Activated T-cell treated with anti-CD3 and anti-CD28 coated beads, Interleukin-2, amount 50 U/mL, for 24 hours (primary cell): ENCODE data around the gene ZFAND6.
"Not testable (repeated sequence)": the region's sequence is repeated elsewhere in the genome, so short reads cannot be mapped to it uniquely, and the experiment has no call there.

Experiments
- DNase-seq: peaks from one replicate; pipeline ENCODE4 v3.0.0-alpha.2; 2020
- H3K27ac Mint-ChIP-seq: 2 replicates; pipeline ENCODE4 v1.8.0; 2020; ENCODE audit warnings: mild to moderate bottlenecking, mixed read lengths
- H3K27me3 Mint-ChIP-seq: 2 replicates; pipeline ENCODE4 v1.8.0; 2020; ENCODE audit warnings: mixed read lengths
- H3K36me3 Mint-ChIP-seq: 2 replicates; pipeline ENCODE4 v1.8.0; 2020; ENCODE audit warnings: low read depth, mixed read lengths
- H3K4me1 Mint-ChIP-seq: 2 replicates; pipeline ENCODE4 v1.8.0; 2020; ENCODE audit warnings: low read depth, mixed read lengths
- H3K4me3 Mint-ChIP-seq: 2 replicates; pipeline ENCODE4 v1.8.0; 2020; ENCODE audit warnings: mild to moderate bottlenecking, moderate library complexity, mixed read lengths
- H3K9me3 Mint-ChIP-seq: 2 replicates; pipeline ENCODE4 v1.8.0; 2020; ENCODE audit warnings: mixed read lengths

ZFAND6 gene

DNA sequence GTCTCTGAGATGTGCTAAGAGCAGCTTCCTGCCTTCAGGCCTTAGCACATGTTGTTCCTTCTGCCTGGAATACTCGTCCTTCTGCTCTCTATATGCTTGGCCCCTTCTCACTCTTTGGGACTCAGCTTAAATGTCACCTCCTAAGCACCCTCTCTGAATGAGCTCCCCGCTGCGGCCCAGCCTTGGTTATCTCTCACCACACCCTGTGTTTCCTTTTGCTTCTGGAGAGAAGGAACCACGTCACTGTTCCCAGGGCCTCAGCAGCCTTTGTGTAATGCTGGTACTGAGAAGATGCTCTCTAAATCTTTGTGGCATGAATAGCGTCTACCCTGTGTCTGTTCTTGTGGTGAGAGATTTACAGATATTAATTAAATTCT is 95.5 kb downstream of the ZFAND6 start:
- peak overlapping the region; percentile 11 for H3K4me3 Mint-ChIP-seq
- peaks cover 24% of the 10 kb centered on the region for H3K36me3 Mint-ChIP-seq
- peaks cover 39% of the 10 kb centered on the region for H3K4me1 Mint-ChIP-seq
- H3K9me3 Mint-ChIP-seq, result no peaks in the 10 kb centered on the region
- H3K27me3 Mint-ChIP-seq, result no peaks in the 10 kb centered on the region
- peak overlapping the region; percentile 53 for H3K27ac Mint-ChIP-seq
- DNase-seq, result no peak

GRCh38 chr15:80155378-80156175 is 96.1 kb downstream of the ZFAND6 start:
- peak overlapping the region; percentile 20 for H3K27ac Mint-ChIP-seq
- not testable (repeated sequence) for H3K4me3 Mint-ChIP-seq, H3K27me3 Mint-ChIP-seq, DNase-seq, H3K9me3 Mint-ChIP-seq
- H3K4me1 Mint-ChIP-seq, result peaks cover 45% of the 10 kb centered on the region
- peaks cover 30% of the 10 kb centered on the region for H3K36me3 Mint-ChIP-seq

GRCh38 chr15:80156176-80156720 is 96.8 kb downstream of the ZFAND6 start:
- H3K4me3 Mint-ChIP-seq, result no peak overlapping the region
- H3K9me3 Mint-ChIP-seq, result no peaks in the 10 kb centered on the region
- H3K27ac Mint-ChIP-seq, result no peak overlapping the region
- no peaks in the 10 kb centered on the region for H3K27me3 Mint-ChIP-seq
- DNase-seq, result no peak
- H3K4me1 Mint-ChIP-seq, result peaks cover 52% of the 10 kb centered on the region
- peaks cover 37% of the 10 kb centered on the region for H3K36me3 Mint-ChIP-seq

GRCh38 chr15:80157215-80157614 is 97.7 kb downstream of the ZFAND6 start:
- peaks cover 47% of the 10 kb centered on the region for H3K36me3 Mint-ChIP-seq
- no peaks in the 10 kb centered on the region for H3K9me3 Mint-ChIP-seq
- peaks cover 48% of the 10 kb centered on the region for H3K4me1 Mint-ChIP-seq
- H3K4me3 Mint-ChIP-seq, result no peak overlapping the region
- H3K27me3 Mint-ChIP-seq, result no peaks in the 10 kb centered on the region
- no peak for DNase-seq
- no peak overlapping the region for H3K27ac Mint-ChIP-seq

- H3K27me3 Mint-ChIP-seq, result no peaks in the 10 kb centered on the region
- no peaks in the 10 kb centered on the region for H3K9me3 Mint-ChIP-seq
- DNase-seq, result no peak
- no peak overlapping the region for H3K27ac Mint-ChIP-seq
- H3K36me3 Mint-ChIP-seq, result peaks cover 62% of the 10 kb centered on the region
- peaks cover 36% of the 10 kb centered on the region for H3K4me1 Mint-ChIP-seq
- H3K4me3 Mint-ChIP-seq, result no peak overlapping the region
These were observed 99.8 kb downstream of the ZFAND6 start for GRCh38 chr15:80159301-80159700.

DNA sequence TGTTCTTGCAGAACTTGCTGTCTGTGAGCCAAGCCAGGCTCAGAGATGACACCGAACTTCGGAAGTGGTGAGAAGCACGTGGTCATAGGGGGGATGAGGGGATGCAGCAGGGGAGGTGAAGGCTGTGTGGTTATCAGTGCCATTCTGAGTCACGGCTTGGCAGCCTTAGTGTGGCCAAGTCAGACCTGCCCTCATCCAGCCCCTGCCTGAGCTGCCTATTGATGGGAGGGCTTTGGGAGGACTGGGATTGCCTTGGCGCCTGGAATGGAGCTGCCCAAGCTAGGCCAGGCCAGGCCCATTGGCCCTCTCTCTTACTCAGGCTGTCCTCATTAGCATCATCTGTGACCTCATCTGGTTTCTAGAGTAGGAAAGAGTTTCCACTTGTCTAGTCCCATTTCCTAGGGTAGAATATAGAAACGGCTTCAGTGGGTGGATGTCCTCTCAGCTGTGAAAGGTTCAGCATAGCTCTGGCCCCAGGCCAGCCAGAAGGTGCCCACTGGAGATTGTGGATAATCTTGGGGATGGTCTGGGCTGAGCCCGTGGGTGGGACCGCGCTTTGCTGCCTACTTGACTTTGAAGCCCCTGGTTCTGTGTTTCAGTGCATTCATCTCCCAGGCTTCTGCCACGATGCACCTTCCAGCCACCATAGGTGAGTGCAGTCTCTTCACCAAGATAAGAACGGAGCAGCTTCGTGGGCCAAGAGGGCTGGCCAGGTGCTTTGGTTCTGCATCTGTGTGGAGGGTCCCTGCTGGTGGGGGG is 100.5 kb downstream of the ZFAND6 start:
- Mint-ChIP-seq H3K27me3 (no peaks in the 10 kb centered on the region), H3K27ac (peak overlapping the region; percentile 85), H3K9me3 (no peaks in the 10 kb centered on the region), H3K36me3 (peaks cover 64% of the 10 kb centered on the region), H3K4me3 (no peak overlapping the region), H3K4me1 (peaks cover 30% of the 10 kb centered on the region)
- DNase-seq, result no peak

- Mint-ChIP-seq H3K27ac (peak overlapping the region; percentile 85), H3K36me3 (peaks cover 63% of the 10 kb centered on the region), H3K27me3 (no peaks in the 10 kb centered on the region), H3K9me3 (no peaks in the 10 kb centered on the region), H3K4me3 (no peak overlapping the region), H3K4me1 (peaks cover 24% of the 10 kb centered on the region)
- peak; percentile 49 for DNase-seq
These were observed 101.2 kb downstream of the ZFAND6 start for GRCh38 chr15:80160570-80161156.

DNA sequence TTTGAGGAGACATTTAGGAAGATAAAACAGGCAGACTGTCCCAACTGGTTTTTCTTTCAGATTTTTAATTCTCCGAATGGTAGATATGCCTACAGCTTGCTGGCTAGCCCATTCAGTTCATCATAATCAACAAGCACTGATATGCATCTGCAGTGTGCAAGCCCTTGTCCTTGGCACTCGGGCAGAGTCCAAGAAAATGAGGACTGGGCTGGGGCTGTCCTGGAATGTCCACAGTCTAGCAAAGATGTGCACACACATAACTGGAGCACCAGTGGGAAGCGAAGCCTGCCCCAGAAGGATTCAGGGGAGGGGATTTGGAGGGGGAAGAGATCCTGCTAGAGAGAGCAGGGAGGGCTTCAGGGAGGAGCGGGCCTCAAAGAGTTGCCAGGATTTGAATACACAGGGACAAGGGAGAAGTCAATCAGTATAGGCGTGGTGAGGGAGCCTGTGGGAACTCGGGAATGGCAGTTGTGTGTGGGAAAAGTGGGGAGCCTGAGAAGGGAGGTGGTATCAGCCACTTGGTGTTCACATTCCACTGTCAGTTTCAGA is 102.1 kb downstream of the ZFAND6 start:
- no peak for DNase-seq
- no peak overlapping the region for H3K4me3 Mint-ChIP-seq
- peaks cover 23% of the 10 kb centered on the region for H3K4me1 Mint-ChIP-seq
- no peak overlapping the region for H3K27ac Mint-ChIP-seq
- no peaks in the 10 kb centered on the region for H3K9me3 Mint-ChIP-seq
- H3K36me3 Mint-ChIP-seq, result peaks cover 63% of the 10 kb centered on the region
- no peaks in the 10 kb centered on the region for H3K27me3 Mint-ChIP-seq

DNA sequence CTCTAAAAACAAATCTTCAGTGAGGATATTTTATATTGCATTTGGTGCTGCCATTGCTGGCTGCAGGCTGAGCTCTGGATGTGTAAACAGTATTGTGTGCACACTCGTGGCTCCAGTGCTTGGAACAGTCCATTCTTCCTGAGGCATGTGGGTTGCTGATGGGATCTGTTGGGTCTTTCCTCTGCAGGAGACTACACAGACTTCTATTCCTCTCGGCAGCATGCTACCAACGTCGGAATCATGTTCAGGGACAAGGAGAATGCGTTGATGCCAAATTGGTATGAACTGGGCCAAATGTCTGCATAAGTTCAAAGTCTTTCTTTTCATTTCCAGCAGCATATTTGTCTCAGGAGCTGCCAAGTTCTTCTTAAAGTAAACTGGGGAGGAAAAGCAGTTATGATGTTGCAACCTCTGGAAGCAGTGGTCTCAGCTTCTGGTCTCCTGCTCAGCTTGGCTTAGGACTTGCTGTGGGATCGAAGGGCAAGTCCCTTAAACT is 102.6 kb downstream of the ZFAND6 start:
- Mint-ChIP-seq H3K9me3 (no peaks in the 10 kb centered on the region), H3K4me3 (no peak overlapping the region), H3K27ac (no peak overlapping the region), H3K27me3 (no peaks in the 10 kb centered on the region), H3K36me3 (peaks cover 63% of the 10 kb centered on the region), H3K4me1 (peaks cover 23% of the 10 kb centered on the region)
- no peak for DNase-seq

GRCh38 chr15:80163217-80163616 is 103.7 kb downstream of the ZFAND6 start:
- Mint-ChIP-seq H3K36me3 (peaks cover 68% of the 10 kb centered on the region), H3K4me1 (peaks cover 23% of the 10 kb centered on the region), H3K27ac (no peak overlapping the region), H3K27me3 (no peaks in the 10 kb centered on the region), H3K4me3 (no peak overlapping the region), H3K9me3 (no peaks in the 10 kb centered on the region)
- DNase-seq, result no peak

- peaks cover 69% of the 10 kb centered on the region for H3K36me3 Mint-ChIP-seq
- H3K27ac Mint-ChIP-seq, result no peak overlapping the region
- H3K4me3 Mint-ChIP-seq, result no peak overlapping the region
These were observed 104.4 kb downstream of the ZFAND6 start for GRCh38 chr15:80163897-80164296.

GRCh38 chr15:80167936-80168335 is 108.5 kb downstream of the ZFAND6 start:
- Mint-ChIP-seq H3K27me3 (no peaks in the 10 kb centered on the region), H3K36me3 (peaks cover 53% of the 10 kb centered on the region), H3K4me3 (no peak overlapping the region), H3K4me1 (no peaks in the 10 kb centered on the region), H3K27ac (no peak overlapping the region), H3K9me3 (no peaks in the 10 kb centered on the region)
- DNase-seq, result no peak

More at GRCh38 chr15:80163897-80164296, 104.4 kb downstream of the ZFAND6 start:
- H3K9me3 Mint-ChIP-seq, result no peaks in the 10 kb centered on the region
- DNase-seq, result no peak
- no peaks in the 10 kb centered on the region for H3K27me3 Mint-ChIP-seq
- H3K4me1 Mint-ChIP-seq, result peaks cover 23% of the 10 kb centered on the region

DNA sequence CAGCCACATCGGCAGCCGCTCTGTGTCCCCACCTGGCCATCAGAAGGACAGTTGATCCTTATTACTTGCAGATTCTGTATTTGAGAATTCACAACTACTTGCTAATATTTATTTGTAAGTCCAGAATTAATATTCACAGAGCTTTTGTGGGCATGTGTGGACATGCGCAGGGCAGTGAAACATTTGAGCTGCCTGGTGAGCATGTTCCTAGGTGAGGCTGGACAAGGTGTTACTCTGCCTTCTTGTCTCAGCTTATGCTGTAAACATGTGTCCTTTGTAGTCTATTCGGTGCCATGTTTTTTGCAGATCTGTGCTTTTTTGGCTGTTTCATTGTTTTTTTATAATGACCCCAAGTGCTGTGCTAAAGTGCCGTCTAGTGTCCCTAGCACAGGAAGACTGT is 108.9 kb downstream of the ZFAND6 start:
- peaks cover 51% of the 10 kb centered on the region for H3K36me3 Mint-ChIP-seq
- no peaks in the 10 kb centered on the region for H3K27me3 Mint-ChIP-seq
- H3K9me3 Mint-ChIP-seq, result no peaks in the 10 kb centered on the region
- no peak overlapping the region for H3K27ac Mint-ChIP-seq
- no peak for DNase-seq
- no peak overlapping the region for H3K4me3 Mint-ChIP-seq
- H3K4me1 Mint-ChIP-seq, result no peaks in the 10 kb centered on the region

- H3K27ac Mint-ChIP-seq, result no peak overlapping the region
- H3K4me1 Mint-ChIP-seq, result no peaks in the 10 kb centered on the region
- no peaks in the 10 kb centered on the region for H3K9me3 Mint-ChIP-seq
- H3K27me3 Mint-ChIP-seq, result no peaks in the 10 kb centered on the region
- peaks cover 45% of the 10 kb centered on the region for H3K36me3 Mint-ChIP-seq
- DNase-seq, result no peak
- H3K4me3 Mint-ChIP-seq, result no peak overlapping the region
These were observed 110.4 kb downstream of the ZFAND6 start for GRCh38 chr15:80169768-80170357.
